ENCODE results near the gene SLC44A2.

- TF ChIP-seq CTCF (conservative IDR thresholded peaks at IDR 0.05) (no peak), ZFX (IDR thresholded peaks at IDR 0.05) (no peak)
Observed at GRCh38 chr19:10639836-10640235, 14.5 kb downstream of the SLC44A2 start.

All from C4-2B (cell line).